H1 (cell line): Measurements from ENCODE around the gene VSTM2B. TPM values are rescaled to one million over a fixed set of nuclear protein-coding genes. Genes with fewer than 3 reads are reported as not detected.

ENCODE experiments used
- CTCF ChIA-PET: fragments of 300-600 bp; sonication (Branson Sonifier 250); formaldehyde crosslinking; loops from one replicate; lab custom pipeline; 2021; ENCODE audit not compliant: partially characterized antibody; lab: Charles Lee
- POLR2A ChIA-PET: fragments of 300-600 bp; sonication (Branson Sonifier 250); formaldehyde crosslinking; loops from one replicate; lab custom pipeline; 2021; ENCODE audit warnings: inconsistent platforms; ENCODE audit not compliant: partially characterized antibody; lab: Charles Lee
- DNase-seq, 2 experiments: peaks; one replicate each; pipeline versions ENCODE4 v3.0.0 to v3.0.0-alpha.2; 2010 to 2022; ENCODE audit warnings: low spot score in 2 of 2, low read depth in 1 of 2, mixed read lengths in 1 of 2
- FAIRE-seq: peaks from 2 replicates; lab custom pipeline; 2011; peaks lifted over from hg19 to GRCh38; lab: Jason Lieb, UNC
- H2AFZ ChIP-seq: 2 replicates; pipeline ENCODE4 v1.8.1; 2012; ENCODE audit warnings: low read length, inconsistent platforms
- H2AK5ac ChIP-seq: 2 replicates; pipeline ENCODE4 v1.6.1; 2013; ENCODE audit warnings: low read depth, low read length
- H2BK120ac ChIP-seq: replicated peaks from 2 replicates; pipeline ENCODE3; 2013; ENCODE audit warnings: low read depth, low read length, inconsistent platforms
- H2BK12ac ChIP-seq: 2 replicates; pipeline ENCODE4 v1.6.1; 2013; ENCODE audit warnings: low read depth, low read length
- H2BK15ac ChIP-seq: 2 replicates; pipeline ENCODE4 v1.6.1; 2013; ENCODE audit warnings: low read length
- H2BK20ac ChIP-seq: 2 replicates; pipeline ENCODE4 v1.6.1; 2013; ENCODE audit warnings: low read length
- H2BK5ac ChIP-seq: 2 replicates; pipeline ENCODE4 v1.6.1; 2013; ENCODE audit warnings: low read depth, low read length
- H3K14ac ChIP-seq: 2 replicates; pipeline ENCODE4 v1.6.1; 2013; ENCODE audit warnings: inconsistent platforms; ENCODE audit not compliant: insufficient read length
- H3K18ac ChIP-seq: 2 replicates; pipeline ENCODE4 v1.6.1; 2013; ENCODE audit warnings: low read length; ENCODE audit errors: extremely low read depth
- H3K23ac ChIP-seq: 2 replicates; pipeline ENCODE4 v1.6.1; 2013; ENCODE audit warnings: inconsistent platforms; ENCODE audit not compliant: insufficient read length
- H3K23me2 ChIP-seq: 2 replicates; pipeline ENCODE4 v1.6.1; 2013; ENCODE audit warnings: low read depth, low read length
- H3K27ac ChIP-seq: 2 replicates; pipeline ENCODE4 v1.6.1; 2011; ENCODE audit warnings: low read depth, low read length, inconsistent platforms
- H3K27me3 ChIP-seq, 4 experiments: replicated peaks in 1 of 4; 1 replicate in 1 of 4; 2 replicates in 3 of 4; pipeline versions ENCODE4 v1.6.1 to v1.8.1; 2011 to 2013; ENCODE audit warnings: low read length in 3 of 4, mild to moderate bottlenecking in 3 of 4, inconsistent platforms in 2 of 4, mixed read lengths in 2 of 4, moderate library complexity in 1 of 4; ENCODE audit not compliant: control insufficient read depth in 3 of 4, insufficient read depth in 3 of 4; ENCODE audit errors: extremely low read depth in 1 of 4
- H3K36me3 ChIP-seq, 4 experiments: 2 replicates each; pipeline versions ENCODE4 v1.6.1 to v1.8.1; 2011 to 2013; ENCODE audit warnings: mild to moderate bottlenecking in 4 of 4, low read length in 3 of 4, moderate library complexity in 2 of 4, control low read depth in 1 of 4, inconsistent platforms in 1 of 4; ENCODE audit not compliant: insufficient read depth in 4 of 4, control insufficient read depth in 2 of 4
- H3K4ac ChIP-seq: replicated peaks from 2 replicates; pipeline ENCODE3; 2013; ENCODE audit warnings: low read length, low read depth, mixed read lengths, inconsistent platforms; ENCODE audit not compliant: insufficient read length
- H3K4me1 ChIP-seq, 4 experiments: replicated peaks in 1 of 4; 1 replicate in 1 of 4; 2 replicates in 3 of 4; pipeline versions ENCODE4 v1.6.1 to v1.8.1; 2011 to 2013; ENCODE audit warnings: low read length in 3 of 4, inconsistent platforms in 2 of 4, mixed read lengths in 1 of 4; ENCODE audit not compliant: insufficient read depth in 4 of 4, control insufficient read depth in 3 of 4
- H3K4me2 ChIP-seq, 2 experiments: 2 replicates each; pipeline versions ENCODE4 v1.6.1 to v1.8.1; 2011 to 2013; ENCODE audit warnings: low read depth in 2 of 2, low read length in 2 of 2, control low read depth in 1 of 2, inconsistent platforms in 1 of 2, mild to moderate bottlenecking in 1 of 2; ENCODE audit not compliant: insufficient read depth in 1 of 2
- H3K4me3 ChIP-seq, 4 experiments: fragments of 200-600, 300-600 bp in 1 of 4; sonication (generic), shearing (Covaris generic), sonication (Bioruptor Twin) in 1 of 4; 2 replicates each; pipeline versions ENCODE4 v1.5.1 to v1.8.1; 2011 to 2016; ENCODE audit warnings: low read length in 4 of 4, low read depth in 3 of 4, control low read depth in 2 of 4, inconsistent platforms in 2 of 4, mild to moderate bottlenecking in 2 of 4, mixed read lengths in 1 of 4, moderate library complexity in 1 of 4; ENCODE audit not compliant: insufficient read depth in 2 of 4; ENCODE audit errors: extremely low read depth in 1 of 4
- H3K56ac ChIP-seq: replicated peaks from 2 replicates; pipeline ENCODE3; 2013; ENCODE audit warnings: low read depth, mild to moderate bottlenecking, mixed read lengths, low read length, inconsistent platforms; ENCODE audit not compliant: insufficient read length
- H3K79me1 ChIP-seq: 2 replicates; pipeline ENCODE4 v1.6.1; 2013; ENCODE audit warnings: low read depth, low read length, control low read depth
- H3K79me2 ChIP-seq, 2 experiments: 2 replicates each; pipeline versions ENCODE4 v1.6.1 to v1.8.1; 2012 to 2013; ENCODE audit warnings: low read length in 2 of 2, mild to moderate bottlenecking in 2 of 2, inconsistent platforms in 1 of 2; ENCODE audit not compliant: insufficient read depth in 2 of 2, control insufficient read depth in 1 of 2
- H3K9ac ChIP-seq, 4 experiments: replicated peaks in 1 of 4; 1 replicate in 1 of 4; 2 replicates in 3 of 4; pipeline versions ENCODE4 v1.6.1 to v1.8.1; 2011 to 2013; ENCODE audit warnings: low read depth in 3 of 4, low read length in 3 of 4, control low read depth in 2 of 4, mild to moderate bottlenecking in 2 of 4, moderate library complexity in 2 of 4, inconsistent platforms in 1 of 4; ENCODE audit errors: extremely low read depth in 1 of 4
- H3K9me3 ChIP-seq, 2 experiments: 2 replicates each; pipeline versions ENCODE4 v1.6.1 to v1.8.1; 2012 to 2013; ENCODE audit warnings: mild to moderate bottlenecking in 2 of 2, moderate library complexity in 2 of 2, control low read depth in 1 of 2, inconsistent platforms in 1 of 2, low read depth in 1 of 2, low read length in 1 of 2, mixed read lengths in 1 of 2; ENCODE audit not compliant: insufficient read depth in 2 of 2
- H4K20me1 ChIP-seq, 2 experiments: replicated peaks in 1 of 2; 2 replicates each; pipeline versions ENCODE3 to v1.8.1; 2011 to 2013; ENCODE audit warnings: inconsistent platforms in 2 of 2, low read length in 2 of 2, mild to moderate bottlenecking in 1 of 2; ENCODE audit not compliant: insufficient read depth in 2 of 2, control insufficient read depth in 1 of 2
- H4K5ac ChIP-seq: 2 replicates; pipeline ENCODE4 v1.6.1; 2013; ENCODE audit warnings: low read length, low read depth, mixed read lengths, inconsistent platforms; ENCODE audit not compliant: insufficient read length
- H4K8ac ChIP-seq: 2 replicates; pipeline ENCODE4 v1.8.0; 2013; ENCODE audit warnings: mild to moderate bottlenecking, moderate library complexity, low read length, inconsistent platforms; ENCODE audit not compliant: insufficient read depth; ENCODE audit errors: extremely low read depth
- H4K91ac ChIP-seq: replicated peaks from 2 replicates; pipeline ENCODE3; 2013; ENCODE audit warnings: low read length, mixed read lengths, inconsistent platforms; ENCODE audit not compliant: insufficient read length
- EGR1 ChIP-seq: IDR thresholded peaks from 2 replicates; pipeline ENCODE4 v1.6.1; 2011; ENCODE audit warnings: low read depth, low read length, borderline replicate concordance
- GABPA ChIP-seq: IDR thresholded peaks from 2 replicates; pipeline ENCODE4 v1.6.1; 2011; ENCODE audit warnings: mild to moderate bottlenecking, low read length, moderate library complexity, borderline replicate concordance; ENCODE audit not compliant: insufficient read depth
- HDAC2 ChIP-seq, 2 experiments: fragments of 300-600 bp in 1 of 2; sonication (generic) in 1 of 2; IDR thresholded peaks; 2 replicates each; pipeline ENCODE4 v1.6.1; 2011 to 2012; ENCODE audit warnings: low read depth in 2 of 2, low read length in 2 of 2, mild to moderate bottlenecking in 2 of 2, moderate library complexity in 2 of 2, borderline replicate concordance in 1 of 2, inconsistent platforms in 1 of 2
- KDM1A ChIP-seq: fragments of 200-600, 300-600 bp; sonication (generic); IDR thresholded peaks from 2 replicates; pipeline ENCODE4 v1.7.1; 2016; ENCODE audit warnings: mild to moderate bottlenecking, low read length, borderline replicate concordance
- NANOG ChIP-seq: IDR thresholded peaks from 2 replicates; pipeline ENCODE4 v1.6.1; 2011; ENCODE audit warnings: low read length, low read depth, mild to moderate bottlenecking, inconsistent platforms; ENCODE audit not compliant: insufficient read depth, poor library complexity, severe bottlenecking
- PHF8 ChIP-seq: fragments of 200-600 bp; sonication (generic); conservative IDR thresholded peaks from 2 replicates; pipeline ENCODE4 v1.7.1; 2012; ENCODE audit warnings: low read depth, mild to moderate bottlenecking, inconsistent platforms, low read length, moderate library complexity
- TAF1 ChIP-seq: IDR thresholded peaks from 2 replicates; pipeline ENCODE4 v1.6.1; 2011; ENCODE audit warnings: mild to moderate bottlenecking, low read depth, low read length
- ZNF274 ChIP-seq: IDR thresholded peaks from 2 replicates; pipeline ENCODE4 v1.7.0; 2012; ENCODE audit warnings: low read length, borderline replicate concordance; ENCODE audit errors: extremely low read depth
- WGBS, 2 experiments: shearing (Covaris generic) in 1 of 2; methylation state at CpG; one replicate each; pipeline versions ENCODE4 v1.1.6 to v1.1.7; 2013 to 2015; ENCODE audit warnings: low lambda C conversion rate in 2 of 2, mixed read lengths in 2 of 2, inconsistent platforms in 1 of 2, low coverage in 1 of 2, missing lambda C conversion rate in 1 of 2; ENCODE audit not compliant: insufficient replicate concordance in 2 of 2, insufficient coverage in 1 of 2, insufficient read length in 1 of 2; ENCODE audit errors: extremely low coverage in 1 of 2, missing lambda C conversion rate in 1 of 2; 5-methylcytosine and 5-hydroxymethylcytosine counted together
- polyA plus RNA-seq, 7 experiments: library from polyadenylated mRNA; depleted of rRNA in 3 of 7; stranded (reverse) in 5 of 7; unstranded in 2 of 7; fragments of >200 nt in 5 of 7; fragments of 200-250 nt in 2 of 7; gene quantifications; 1 replicate in 5 of 7; 2 replicates in 1 of 7; 4 replicates in 1 of 7; pipeline versions ENCODE4 v1.2.1 to v1.2.3, GENCODE V29; 2011 to 2013; ENCODE audit warnings: missing spikeins in 2 of 7, mixed read lengths in 2 of 7
- total RNA-seq: library from RNA; stranded (reverse); fragmentation: NEBNext Ultra II Directional; extraction: Animal tissue kit (Norgen Biotek cat#: 25700); gene quantifications from 2 replicates; pipeline ENCODE4 v1.2.1, GENCODE V29; 2021

Gene VSTM2B
- total and polyA plus RNA-seq, 2 of the 8 experiments (the other 6 are each of a cell fraction or from before 2014, with no cell fraction given) = 0.82 to 1.5 TPM

DNA sequence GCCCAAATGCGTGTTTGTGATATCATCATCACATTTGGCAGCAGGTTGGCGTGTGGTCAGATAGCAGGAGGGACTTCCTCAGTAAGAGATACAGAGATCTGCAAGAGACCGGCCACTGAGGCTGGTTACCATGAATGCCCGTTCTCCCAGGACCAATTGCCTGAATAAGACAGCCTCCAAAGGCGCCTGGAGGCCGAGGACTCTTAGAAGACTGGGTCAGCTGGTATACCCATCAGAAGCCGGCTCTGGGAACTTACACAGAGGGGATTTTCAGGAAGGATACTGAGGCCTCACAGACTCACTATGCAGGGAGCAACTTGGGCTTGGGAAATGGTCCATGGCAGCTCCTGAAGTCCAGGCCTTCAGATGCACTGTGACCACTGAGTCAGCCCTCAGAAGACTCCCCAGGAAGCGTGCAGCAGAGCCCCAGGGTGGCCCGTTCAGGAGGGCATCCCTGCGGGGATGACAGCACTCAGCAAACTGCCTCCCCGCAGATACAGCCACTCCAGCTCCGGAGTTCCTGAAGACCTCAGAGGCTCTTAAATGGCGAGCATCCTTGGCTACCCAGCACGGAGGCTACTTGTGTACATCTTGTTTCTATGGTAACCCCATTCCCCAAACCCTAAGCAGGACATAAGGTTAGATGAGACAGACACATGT lies 26.4 kb upstream of the VSTM2B start:
- Histone ChIP-seq H3K56ac (no peak overlapping the region), H3K4me3 (no peak overlapping the region), H2BK5ac (no peak overlapping the region), H3K23ac (no peak overlapping the region), H4K8ac (no peak overlapping the region), H3K18ac (no peak overlapping the region), H3K36me3 (no peaks in the 10 kb centered on the region), H3K9me3 (no peaks in the 10 kb centered on the region), H2BK20ac (no peak overlapping the region), H3K79me2 (no peaks in the 10 kb centered on the region), H3K27ac (no peak overlapping the region), H2BK15ac (no peak overlapping the region), H2AFZ (no peak overlapping the region), H3K27me3 (no peaks in the 10 kb centered on the region), H4K5ac (no peak overlapping the region), H3K4ac (no peak overlapping the region), H3K4me2 (no peak overlapping the region), H4K20me1 (no peaks in the 10 kb centered on the region), H2BK12ac (no peak overlapping the region), H4K91ac (no peak overlapping the region), H2BK120ac (no peak overlapping the region), H3K79me1 (no peaks in the 10 kb centered on the region), H3K23me2 (no peaks in the 10 kb centered on the region; the same call in 1 of the 2 replicates), H3K9ac (no peak overlapping the region), H3K14ac (no peak overlapping the region), H3K4me1 (peaks cover 2 to 4% (median 2%) of the 10 kb centered on the region in 4 experiments; a peak in 4 of 7 replicates), H2AK5ac (no peak overlapping the region)
- TF ChIP-seq KDM1A (peak; percentile 83), NANOG (no peak), PHF8 (no peak), TAF1 (no peak), ZNF274 (no peak), HDAC2 (IDR thresholded peaks at IDR 0.05; ENCODE audit: borderline replicate concordance in 1 of 2, low read depth in 2 of 2, low read length in 2 of 2) (0 out of 4 replicates have a peak, but pooled peaks of 1 of the 2 experiments have one; percentile 44), EGR1 (no peak), GABPA (no peak)
- no peak for FAIRE-seq
- ChIA-PET POLR2A (no interaction called here), CTCF (interaction anchor here (1.0 to 3.1 kb wide), 4 partner anchors 20 to 137 kb away, joined by 3 to 17 read pairs (median 9); no protein-coding TSS in a partner anchor)
- no peak for DNase-seq
- whole genome bisulfite sequencing, 2 experiments = 91% methylated on average over 12 of the region's 14 CpGs; no CpG with 5 or more reads in 1 of the 2 experiments
